Stimulated activated CD4-positive, alpha-beta T cell treated with anti-CD3 and anti-CD28 coated beads, Interleukin-4, amount 100 ng/mL, for 48 hours (primary cell): Measurements from ENCODE around the gene FAM180B.

Source experiments
- DNase-seq, 2 donors: peaks; one replicate each; pipeline ENCODE4 v3.0.0-alpha.2; 2020; ENCODE audit warnings: low read depth in 2 of 2

Gene FAM180B

GRCh38 chr11:47569646-47570045 lies 16.8 kb upstream of the FAM180B start:
- DNase-seq, result no peak

GRCh38 chr11:47570651-47571356 lies 15.7 kb upstream of the FAM180B start:
- no peak for DNase-seq

- DNase-seq, result no peak
These were observed 15.1 kb upstream of the FAM180B start for GRCh38 chr11:47571357-47571729.

- no peak for DNase-seq
These were observed 14.6 kb upstream of the FAM180B start for GRCh38 chr11:47571895-47572294.

GRCh38 chr11:47572715-47573255 lies 13.7 kb upstream of the FAM180B start:
- no peak for DNase-seq

- DNase-seq, result no peak
These were observed 13.2 kb upstream of the FAM180B start for GRCh38 chr11:47573321-47573720.

GRCh38 chr11:47577460-47578041 lies 8.9 kb upstream of the FAM180B start:
- no peak for DNase-seq

GRCh38 chr11:47578524-47579494 lies 7.7 kb upstream of the FAM180B start, which contains the start of the genes KBTBD4 and NDUFS3:
KBTBD4 (minus strand) TSS chr11:47578970; CDS start chr11:47578951, 19 bp downstream.
NDUFS3 (plus strand) TSS chr11:47579074; CDS start chr11:47579092, 18 bp downstream.
- DNase-seq, result peak; percentile 82 to 84

- no peak for DNase-seq
These were observed 2.6 kb upstream of the FAM180B start for GRCh38 chr11:47583844-47584243.

- DNase-seq, result no peak
These were observed 700 bp downstream of the FAM180B start for GRCh38 chr11:47587039-47587716.

GRCh38 chr11:47587723-47588326 lies 1.3 kb downstream of the FAM180B start:
- DNase-seq, result no peak

- no peak for DNase-seq
These were observed 2.6 kb downstream of the FAM180B start for GRCh38 chr11:47589118-47589517.

- no peak for DNase-seq
These were observed 3.1 kb downstream of the FAM180B start for GRCh38 chr11:47589584-47589976.

- DNase-seq, result no peak
These were observed 3.7 kb downstream of the FAM180B start for GRCh38 chr11:47589977-47590861.

- no peak for DNase-seq
These were observed 5.3 kb downstream of the FAM180B start for GRCh38 chr11:47591764-47592163.

- DNase-seq, result no peak
These were observed 5.8 kb downstream of the FAM180B start for GRCh38 chr11:47592251-47592650.

- DNase-seq, result no peak
These were observed 6.5 kb downstream of the FAM180B start for GRCh38 chr11:47592970-47593369.

GRCh38 chr11:47593492-47593933 lies 7.0 kb downstream of the FAM180B start:
- no peak for DNase-seq

GRCh38 chr11:47593934-47594855 lies 7.7 kb downstream of the FAM180B start, which contains the start of gene C1QTNF4:
C1QTNF4 (minus strand) TSS chr11:47594411; CDS start chr11:47590810, 3,601 bp downstream.
- no peak for DNase-seq
